B cell (primary cell): ENCODE data around the gene LRP1. TPM values are rescaled to one million over a fixed set of nuclear protein-coding genes. Genes with fewer than 3 reads are reported as not detected.

Experiments
- ATAC-seq: fragments of 200-7000 bp; cut with Tn5 transposase; one replicate; pipeline ENCODE4 v1.10.0; 2021; ENCODE audit warnings: low read depth, mild to moderate bottlenecking, moderate number of reproducible peaks, moderate library complexity
- CTCF ChIA-PET: fragments of 350-600 bp; sonication (Branson Sonifier 250); formaldehyde crosslinking; loops from one replicate; lab custom pipeline; 2021; ENCODE audit warnings: antibody characterized with exemption, inconsistent platforms; lab: Charles Lee
- POLR2A ChIA-PET: fragments of 350-600 bp; sonication (Branson Sonifier 250); formaldehyde crosslinking; loops from one replicate; lab custom pipeline; 2021; ENCODE audit warnings: antibody characterized with exemption; lab: Charles Lee
- DNase-seq: peaks from one replicate; pipeline ENCODE4 v3.0.0; 2013
- H2AFZ ChIP-seq: 2 replicates; pipeline ENCODE4 v1.6.1; 2012; ENCODE audit warnings: mild to moderate bottlenecking, low read depth, low read length; ENCODE audit not compliant: insufficient read depth, poor library complexity, severe bottlenecking
- H3K27ac ChIP-seq, 2 donors: 1 replicate in 1 of 2; 2 replicates in 1 of 2; pipeline ENCODE4 v1.5.1; 2012 to 2013; ENCODE audit warnings: low read length in 2 of 2, mild to moderate bottlenecking in 2 of 2, moderate library complexity in 1 of 2
- H3K27me3 ChIP-seq, 4 experiments: fragments of 200-600 bp in 1 of 4; sonication (generic) in 1 of 4; replicated peaks in 1 of 4; 1 replicate in 2 of 4; 2 replicates in 2 of 4; pipeline versions ENCODE4 v1.6.1 to v1.7.0; 2013 to 2016; ENCODE audit warnings: low read length in 3 of 4, mild to moderate bottlenecking in 2 of 4, mixed read lengths in 1 of 4, moderate library complexity in 1 of 4; ENCODE audit not compliant: insufficient read depth in 4 of 4, control insufficient read depth in 3 of 4; ENCODE audit errors: control extremely low read depth in 1 of 4
- H3K36me3 ChIP-seq, 2 experiments: replicated peaks in 1 of 2; 1 replicate in 1 of 2; 2 replicates in 1 of 2; pipeline versions ENCODE4 v1.6.1 to v1.7.1; 2013; ENCODE audit warnings: low read length in 1 of 2; ENCODE audit not compliant: insufficient read depth in 2 of 2, control insufficient read depth in 1 of 2; ENCODE audit errors: control extremely low read depth in 1 of 2, extremely low read depth in 1 of 2
- H3K4me1 ChIP-seq, 2 donors: fragments of 200-600 bp in 1 of 2; sonication (generic) in 1 of 2; 1 replicate in 1 of 2; 2 replicates in 1 of 2; pipeline versions ENCODE4 v1.5.1 to v1.6.1; 2013 to 2017; ENCODE audit warnings: low read length in 2 of 2; ENCODE audit not compliant: control insufficient read depth in 2 of 2, insufficient read depth in 2 of 2
- H3K4me2 ChIP-seq: replicated peaks from 2 replicates; pipeline ENCODE3; 2012; ENCODE audit warnings: mild to moderate bottlenecking, low read depth, low read length; ENCODE audit not compliant: poor library complexity, severe bottlenecking
- H3K4me3 ChIP-seq, 5 experiments: fragments of 200-600 bp in 1 of 5; sonication (generic) in 1 of 5; 1 replicate in 3 of 5; 2 replicates in 2 of 5; pipeline versions ENCODE4 v1.5.1 to v1.7.0; 2011 to 2016; ENCODE audit warnings: low read length in 4 of 5, mild to moderate bottlenecking in 4 of 5, low read depth in 2 of 5, control low read depth in 1 of 5, moderate library complexity in 1 of 5; ENCODE audit not compliant: insufficient read depth in 1 of 5; ENCODE audit errors: control extremely low read depth in 1 of 5, extremely low read depth in 1 of 5
- H3K79me2 ChIP-seq: fragments of 200-600 bp; sonication (generic); one replicate; pipeline ENCODE4 v1.6.0; 2016; ENCODE audit warnings: low read length; ENCODE audit not compliant: control insufficient read depth, insufficient read depth
- H3K9ac ChIP-seq: fragments of 200-600 bp; sonication (generic); 2 replicates; pipeline ENCODE4 v1.6.1; 2017; ENCODE audit warnings: mild to moderate bottlenecking, low read length, moderate library complexity
- H3K9me3 ChIP-seq, 3 donors: one replicate each; pipeline versions ENCODE4 v1.6.1 to v1.7.1; 2013; ENCODE audit warnings: low read length in 2 of 3; ENCODE audit not compliant: control insufficient read depth in 2 of 3, insufficient read depth in 1 of 3; ENCODE audit errors: control extremely low read depth in 1 of 3
- H4K20me1 ChIP-seq: 2 replicates; pipeline ENCODE4 v1.6.0; 2012; ENCODE audit warnings: mild to moderate bottlenecking, low read length; ENCODE audit not compliant: insufficient read depth, control insufficient read depth, poor library complexity, severe bottlenecking
- H3K27ac Mint-ChIP-seq: one replicate; pipeline ENCODE4 v1.8.0; 2021; ENCODE audit warnings: mixed read lengths
- H3K27me3 Mint-ChIP-seq: one replicate; pipeline ENCODE4 v1.8.0; 2021; ENCODE audit warnings: mixed read lengths
- H3K4me1 Mint-ChIP-seq: one replicate; pipeline ENCODE4 v1.8.0; 2021; ENCODE audit warnings: mixed read lengths
- H3K4me3 Mint-ChIP-seq: one replicate; pipeline ENCODE4 v1.8.0; 2021; ENCODE audit warnings: mixed read lengths
- H3K9me3 Mint-ChIP-seq: one replicate; pipeline ENCODE4 v1.8.0; 2022; ENCODE audit warnings: mixed read lengths; ENCODE audit not compliant: insufficient read depth
- CTCF ChIP-seq: fragments of 200-600 bp; IDR thresholded peaks from one replicate; pipeline ENCODE4 v1.8.0; 2022; ENCODE audit warnings: antibody characterized with exemption, mild to moderate bottlenecking
- EZH2 ChIP-seq: IDR thresholded peaks from 2 replicates; pipeline ENCODE4 v1.6.1; 2012; ENCODE audit warnings: borderline replicate concordance, low read depth, mild to moderate bottlenecking, moderate library complexity, low read length; ENCODE audit not compliant: insufficient read depth, poor library complexity, severe bottlenecking
- WGBS: methylation state at CpG from one replicate; pipeline ENCODE4 v1.1.5; 2013; ENCODE audit warnings: missing lambda C conversion rate; ENCODE audit not compliant: insufficient coverage; 5-methylcytosine and 5-hydroxymethylcytosine counted together
- intact Hi-C: fragments of 100-400 bp; cut with micrococcal nuclease; formaldehyde crosslinking; loops from one replicate; pipeline ENCODE4 v1.10.0; 2022
- polyA plus RNA-seq: library from polyadenylated mRNA; depleted of rRNA; stranded (reverse); fragments of >200 nt; gene quantifications from 2 replicates; pipeline ENCODE4 v1.2.3, GENCODE V29; 2012
- total RNA-seq, 2 donors: library from RNA; stranded (reverse); fragments of 120-200 nt in 1 of 2; gene quantifications; 1 replicate in 1 of 2; 2 replicates in 1 of 2; pipeline versions ENCODE4 v1.2.3 to v1.2.4, GENCODE V29; 2013 to 2022

The LRP1 gene
- total and polyA plus RNA-seq, 2 donors (not counting 1 experiment from before 2014, with no cell fraction given): 2.0 to 4.1 TPM

GRCh38 chr12:57242691-57243454 lies 114.6 kb downstream of the LRP1 start:
- H4K20me1 ChIP-seq: peaks cover 8% of the 10 kb centered on the region
- Mint-ChIP-seq H3K9me3 (no peaks in the 10 kb centered on the region), H3K4me1 (peaks cover 57% of the 10 kb centered on the region), H3K27me3 (peaks cover 5% of the 10 kb centered on the region), H3K27ac (peak overlapping the region; percentile 85), H3K4me3 (peak overlapping the region; percentile 89)
- peak overlapping the region in 4 of 5 experiments; percentile 35 to 58 (median 47) for H3K4me3 ChIP-seq
- CTCF ChIA-PET: interaction anchor here (0.6 to 31.1 kb wide), 32 partner anchors 10 to 597 kb away, joined by 3 to 838 read pairs (median 4); partner anchors contain the start of genes ATP5F1B, GLI1, LRP1 and NEMP1
- ATAC-seq (peak; percentile 40), DNase-seq (peak; percentile 87)
- H3K36me3 ChIP-seq: no peaks in the 10 kb centered on the region
- no peak overlapping the region for H2AFZ ChIP-seq
- POLR2A ChIA-PET: interaction anchor here (0.6 to 11.2 kb wide), 8 partner anchors 9 to 216 kb away, joined by 4 to 110 read pairs (median 8); partner anchors contain the start of genes NXPH4 and SHMT2
- peaks cover 0 to 18% (median 0%) of the 10 kb centered on the region in 3 donors for H3K9me3 ChIP-seq
- peak overlapping the region; percentile 55 for H3K9ac ChIP-seq
- peaks cover 55 to 63% of the 10 kb centered on the region in 2 donors for H3K4me1 ChIP-seq
- intact Hi-C loops: loop anchor here (1.0 to 5.0 kb wide), 4 partner anchors 30 to 176 kb away; partner anchors contain the start of gene STAT6
- TF ChIP-seq EZH2 (no peak), CTCF (peak; percentile 65)
- H3K79me2 ChIP-seq: peaks cover 3% of the 10 kb centered on the region
- H3K4me2 ChIP-seq: peak overlapping the region; percentile 95
- peaks cover 0 to 57% (median 24%) of the 10 kb centered on the region in 4 experiments for H3K27me3 ChIP-seq
- WGBS: 1% methylated on average over 39 of the region's 45 CpGs
- peak overlapping the region in 1 of 2 donors; percentile 13 for H3K27ac ChIP-seq
